Mesodermal cell (in vitro differentiated cells): ENCODE measurements around the gene SPATA13.

Experiments
- H3K27ac ChIP-seq: 2 replicates; pipeline ENCODE4 v1.7.0; 2013; ENCODE audit warnings: mild to moderate bottlenecking, low read depth, low read length, moderate library complexity; ENCODE audit not compliant: severe bottlenecking
- H3K36me3 ChIP-seq: 2 replicates; pipeline ENCODE4 v1.7.1; 2013; ENCODE audit warnings: mild to moderate bottlenecking, low read length, moderate library complexity; ENCODE audit not compliant: control insufficient read depth, insufficient read depth
- H3K4me1 ChIP-seq: one replicate; pipeline ENCODE4 v1.7.1; 2013; ENCODE audit warnings: mild to moderate bottlenecking, low read length; ENCODE audit not compliant: insufficient read depth, control insufficient read depth, poor library complexity, severe bottlenecking
- H3K4me3 ChIP-seq: 2 replicates; pipeline ENCODE4 v1.7.0; 2013; ENCODE audit warnings: low read length, control low read depth, mild to moderate bottlenecking; ENCODE audit not compliant: insufficient read depth, poor library complexity, severe bottlenecking; ENCODE audit errors: extremely low read depth
- H3K9me3 ChIP-seq: 2 replicates; pipeline ENCODE4 v1.7.1; 2013; ENCODE audit warnings: mild to moderate bottlenecking, low read length, moderate library complexity; ENCODE audit not compliant: control insufficient read depth
- WGBS, 2 experiments: methylation state at CpG; one replicate each; pipeline ENCODE4 v1.1.5; 2013; ENCODE audit warnings: missing lambda C conversion rate in 2 of 2; ENCODE audit not compliant: insufficient coverage in 2 of 2; 5-methylcytosine and 5-hydroxymethylcytosine counted together

SPATA13 gene

DNA sequence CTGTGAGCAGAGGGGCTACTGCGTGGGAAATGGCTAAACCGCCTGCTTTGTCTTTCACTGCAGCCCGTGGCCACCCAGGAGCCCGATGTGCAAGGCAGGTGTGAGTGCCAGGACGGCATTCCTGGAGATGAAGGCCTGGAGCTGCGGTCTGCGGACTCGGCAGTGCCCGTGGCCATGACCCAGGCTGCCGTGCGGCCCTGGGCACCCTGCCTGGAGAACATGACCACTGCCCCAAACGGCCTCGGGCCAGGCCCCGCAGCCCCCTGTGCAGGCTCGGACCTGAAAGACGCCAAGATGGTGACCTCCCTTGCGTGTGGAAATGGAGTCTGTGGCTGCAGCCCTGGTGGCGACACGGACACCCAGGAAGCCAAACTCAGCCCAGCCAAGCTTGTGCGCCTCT lies 62.2 kb downstream of the SPATA13 start:
- peaks cover 24% of the 10 kb centered on the region for H3K36me3 ChIP-seq
- WGBS, 2 experiments: 95 to 97% methylated on average over 17 to 20 of the region's 20 CpGs
- no peaks in the 10 kb centered on the region for H3K9me3 ChIP-seq
- H3K4me3 ChIP-seq: no peak overlapping the region
- H3K4me1 ChIP-seq: peaks cover 2% of the 10 kb centered on the region
- H3K27ac ChIP-seq: no peak overlapping the region

DNA sequence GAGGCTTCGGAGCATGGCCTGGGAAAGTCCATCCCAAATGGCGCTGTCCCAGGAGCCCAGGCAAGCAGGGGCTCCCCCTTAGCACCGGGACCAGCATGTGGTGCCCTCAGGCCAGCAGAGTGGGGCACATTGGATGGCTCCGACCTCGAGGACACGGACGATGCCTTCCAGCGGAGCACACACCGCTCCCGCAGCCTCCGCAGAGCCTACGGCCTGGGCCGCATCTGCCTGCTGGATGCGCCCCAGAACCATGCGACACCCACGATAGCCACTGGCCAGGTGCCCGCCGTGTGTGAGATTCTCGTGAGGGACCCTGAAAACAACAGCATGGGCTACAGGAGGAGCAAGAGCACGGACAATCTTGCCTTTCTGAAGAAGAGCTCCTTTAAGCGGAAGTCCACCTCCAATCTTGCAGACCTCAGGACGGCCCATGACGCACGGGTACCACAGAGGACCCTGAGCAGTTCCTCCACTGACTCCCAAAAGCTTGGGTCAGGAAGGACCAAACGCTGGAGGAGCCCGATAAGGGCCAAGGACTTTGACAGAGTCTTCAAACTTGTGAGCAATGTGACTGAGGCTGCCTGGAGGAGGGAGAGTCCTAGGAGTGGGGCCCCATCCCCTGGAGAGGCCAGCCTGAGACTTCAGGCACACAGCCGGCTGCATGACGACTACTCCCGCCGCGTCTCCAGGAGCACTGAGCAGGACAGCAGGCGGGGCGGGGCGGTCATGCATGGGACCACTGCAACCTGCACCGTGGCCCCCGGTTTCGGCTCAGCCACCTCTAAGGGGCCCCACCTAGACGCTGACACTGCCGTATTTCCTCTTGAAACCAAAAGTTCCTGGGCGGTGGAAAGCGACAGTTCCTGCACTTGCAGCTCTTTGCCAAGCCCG lies 63.1 kb downstream of the SPATA13 start:
- 91 to 97% methylated on average over 41 to 42 of the region's 42 CpGs for WGBS, 2 experiments
- Histone ChIP-seq H3K4me3 (no peak overlapping the region), H3K36me3 (peaks cover 24% of the 10 kb centered on the region), H3K4me1 (no peaks in the 10 kb centered on the region), H3K9me3 (no peaks in the 10 kb centered on the region), H3K27ac (no peak overlapping the region)

DNA sequence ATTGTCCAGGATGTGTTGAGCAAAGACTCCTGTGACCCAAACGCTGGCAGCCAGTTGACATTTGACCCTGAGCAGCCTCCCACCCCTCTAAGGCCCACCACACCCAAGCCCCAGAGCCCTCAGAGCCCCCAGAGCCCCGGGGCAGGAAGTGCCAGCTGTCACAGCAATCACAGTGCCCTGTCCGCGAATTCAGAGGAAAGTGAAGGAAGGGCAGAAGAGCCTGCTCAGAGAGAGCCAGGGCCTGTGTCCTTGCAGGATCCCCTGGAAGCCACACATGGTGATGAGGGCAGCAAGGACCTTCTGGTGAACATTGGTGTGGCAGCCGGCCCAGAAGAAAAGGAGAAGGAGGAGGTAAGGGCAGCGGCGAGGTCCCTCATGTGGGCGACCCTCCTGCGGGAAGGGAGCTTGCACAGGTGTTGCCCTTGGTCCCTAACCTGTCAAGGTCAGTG lies 63.7 kb downstream of the SPATA13 start:
- Histone ChIP-seq H3K36me3 (peaks cover 24% of the 10 kb centered on the region), H3K27ac (no peak overlapping the region), H3K4me1 (no peaks in the 10 kb centered on the region), H3K9me3 (no peaks in the 10 kb centered on the region), H3K4me3 (no peak overlapping the region)
- WGBS, 2 experiments: 92 to 98% methylated on average over 5 to 6 of the region's 9 CpGs

DNA sequence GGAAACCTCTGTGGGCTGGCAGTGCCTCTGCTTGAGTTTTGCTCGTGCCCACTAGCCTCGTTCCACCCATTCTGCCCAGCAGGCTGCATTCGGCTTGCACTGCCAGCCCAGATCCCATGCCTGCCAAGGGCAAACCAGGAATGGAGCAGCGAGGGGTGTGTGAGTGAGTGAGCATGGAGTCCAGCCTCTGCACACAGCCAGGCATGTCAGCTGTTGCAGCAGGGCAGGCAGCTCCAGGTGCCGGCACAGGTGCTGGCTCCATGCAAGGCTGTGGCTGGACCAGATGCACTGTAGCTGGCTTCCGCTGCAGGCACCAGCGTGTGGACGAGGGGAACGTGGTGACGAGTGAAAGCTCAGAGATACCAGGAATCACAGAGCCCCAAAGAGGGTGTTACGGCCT lies 64.5 kb downstream of the SPATA13 start:
- Histone ChIP-seq H3K4me3 (no peak overlapping the region), H3K27ac (no peak overlapping the region), H3K9me3 (no peaks in the 10 kb centered on the region), H3K4me1 (no peaks in the 10 kb centered on the region), H3K36me3 (peaks cover 24% of the 10 kb centered on the region)
- 95 to 96% methylated on average over 9 to 11 of the region's 11 CpGs for WGBS, 2 experiments

DNA sequence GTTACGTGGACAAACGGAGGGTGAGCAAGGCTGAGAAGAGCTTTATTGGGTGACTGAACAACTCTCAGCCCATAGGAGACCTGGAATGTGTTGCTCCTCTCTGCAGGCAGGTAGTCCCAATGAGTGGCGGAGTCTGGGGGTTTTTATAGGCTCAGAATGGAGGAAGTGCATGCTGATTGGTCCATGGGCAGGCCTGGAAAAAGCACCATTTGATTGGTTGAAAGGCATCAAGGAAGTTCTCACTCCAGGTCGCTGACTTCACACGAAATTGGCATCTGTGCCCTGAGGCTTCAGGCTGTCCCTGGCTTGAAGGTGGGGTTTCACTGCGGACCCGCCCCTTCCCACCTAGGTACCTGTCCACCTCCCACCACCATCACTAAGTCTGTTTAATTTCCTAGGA lies 65.4 kb downstream of the SPATA13 start:
- H3K27ac ChIP-seq: no peak overlapping the region
- H3K36me3 ChIP-seq: peaks cover 24% of the 10 kb centered on the region
- no peak overlapping the region for H3K4me3 ChIP-seq
- H3K4me1 ChIP-seq: no peaks in the 10 kb centered on the region
- H3K9me3 ChIP-seq: no peaks in the 10 kb centered on the region
- WGBS, 2 experiments: 86 to 87% methylated on average over 5 of the region's 7 CpGs

DNA sequence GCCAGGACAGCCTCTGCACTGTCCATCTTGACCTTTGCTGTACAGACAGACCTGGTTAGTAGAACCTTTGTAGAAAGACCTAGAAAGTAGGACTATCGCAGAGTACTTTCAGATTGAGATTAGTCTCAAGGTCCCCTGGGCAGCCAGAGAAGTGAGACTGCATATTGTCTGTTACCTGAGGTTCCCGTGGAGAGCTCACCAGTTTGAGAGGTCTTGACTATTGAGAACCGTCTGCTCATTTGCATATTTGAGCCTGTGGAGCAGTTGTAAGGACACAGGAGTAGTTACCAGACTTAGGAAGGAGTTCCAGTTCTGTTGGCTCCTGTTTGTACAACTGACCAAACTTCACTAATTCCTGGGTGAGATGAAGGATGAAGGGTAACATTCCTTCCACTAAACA lies 66.2 kb downstream of the SPATA13 start:
- 61 to 70% methylated on average over 3 of the region's 3 CpGs for WGBS, 2 experiments
- H3K27ac ChIP-seq: no peak overlapping the region
- H3K4me1 ChIP-seq: no peaks in the 10 kb centered on the region
- H3K36me3 ChIP-seq: peaks cover 24% of the 10 kb centered on the region
- no peak overlapping the region for H3K4me3 ChIP-seq
- no peaks in the 10 kb centered on the region for H3K9me3 ChIP-seq

DNA sequence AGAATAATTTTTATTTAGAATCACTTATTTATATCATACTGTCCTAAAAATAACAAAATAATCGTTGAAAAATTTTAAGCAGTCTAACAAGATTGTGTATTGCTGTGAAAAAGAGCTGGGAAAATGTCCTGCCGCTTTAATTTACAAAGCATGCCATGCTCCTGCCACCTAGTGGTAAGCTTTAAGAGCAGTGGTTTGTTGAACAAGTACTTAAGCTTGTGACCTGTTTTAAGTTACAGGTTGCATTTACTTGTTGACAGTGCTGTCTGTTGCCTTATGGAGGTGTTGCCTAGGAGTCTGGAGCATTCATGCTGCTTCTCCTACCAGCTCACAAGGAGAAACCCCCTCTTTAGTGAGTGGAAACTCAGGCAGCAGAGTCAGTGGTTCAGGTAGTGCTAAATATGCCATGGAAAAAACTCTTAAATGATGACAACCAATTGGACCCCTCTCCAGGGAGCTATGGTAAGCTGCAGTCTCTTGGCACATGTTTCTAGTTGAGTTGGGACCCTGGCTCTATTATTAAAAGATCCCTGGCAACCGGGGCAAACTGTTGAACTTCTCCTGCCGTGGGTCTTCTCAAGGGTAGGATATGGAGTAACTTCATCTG lies 68.4 kb downstream of the SPATA13 start:
- WGBS, 2 experiments: 47 to 52% methylated on average over 2 to 3 of the region's 4 CpGs
- Histone ChIP-seq H3K9me3 (no peaks in the 10 kb centered on the region), H3K4me1 (peaks cover 5% of the 10 kb centered on the region)

DNA sequence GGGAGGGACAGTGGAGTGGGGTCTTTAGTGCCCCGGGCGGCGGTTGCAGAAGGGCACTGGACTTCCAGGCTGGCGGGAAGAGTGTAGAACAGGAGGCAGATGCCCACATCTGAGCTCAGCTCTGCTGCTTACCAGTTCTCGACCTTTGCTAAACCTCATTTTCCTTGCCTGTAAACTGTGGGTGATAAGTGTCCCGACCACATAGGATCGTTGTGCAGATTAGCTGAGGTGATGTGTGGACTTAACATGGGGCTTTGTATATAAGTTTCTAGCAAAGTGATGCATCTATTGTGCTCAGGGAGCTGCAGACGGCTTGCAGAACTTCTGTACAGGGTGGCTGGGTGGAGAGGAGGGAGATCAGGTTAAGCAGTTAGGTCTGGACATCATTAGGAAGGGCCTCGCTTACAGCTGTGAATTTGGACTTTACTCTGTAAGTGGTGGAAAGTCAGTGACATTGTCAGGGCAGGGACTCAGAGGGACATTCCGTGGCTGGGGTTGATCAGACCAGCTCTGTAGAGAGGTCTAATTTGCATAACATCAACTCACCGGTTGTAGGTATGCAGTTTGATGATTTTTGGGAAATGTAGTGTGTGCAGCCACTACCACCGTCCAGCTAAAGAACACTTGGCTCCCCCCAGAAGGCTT lies 70.0 kb downstream of the SPATA13 start:
- Histone ChIP-seq H3K4me3 (no peak overlapping the region), H3K27ac (no peak overlapping the region), H3K36me3 (peaks cover 2% of the 10 kb centered on the region), H3K9me3 (no peaks in the 10 kb centered on the region), H3K4me1 (peaks cover 5% of the 10 kb centered on the region)
- WGBS, 2 experiments: 93 to 98% methylated on average over 9 to 10 of the region's 12 CpGs

More for the DNA sequence above, 68.4 kb downstream of the SPATA13 start:
- H3K27ac ChIP-seq: no peak overlapping the region
- peaks cover 15% of the 10 kb centered on the region for H3K36me3 ChIP-seq
- no peak overlapping the region for H3K4me3 ChIP-seq

DNA sequence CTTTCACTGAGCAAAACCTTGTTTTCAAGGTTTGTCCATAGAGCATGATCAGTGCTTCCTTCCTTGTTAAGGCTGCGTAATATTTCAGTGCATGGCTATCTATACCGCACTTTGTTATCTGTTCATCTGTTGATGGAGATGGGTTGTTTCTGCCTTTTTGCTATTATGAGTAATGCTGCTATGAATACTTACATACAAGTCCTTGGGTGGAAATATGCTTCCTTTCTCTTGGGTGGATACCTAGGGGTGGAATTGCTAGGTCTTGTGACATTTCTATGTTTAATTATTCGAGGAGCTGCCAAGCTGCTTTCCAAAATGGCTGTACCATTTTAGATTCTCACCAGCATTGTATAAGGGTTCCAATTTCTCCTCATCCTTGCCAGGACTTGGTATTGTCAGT lies 70.9 kb downstream of the SPATA13 start:
- peaks cover 5% of the 10 kb centered on the region for H3K4me1 ChIP-seq
- no peaks in the 10 kb centered on the region for H3K9me3 ChIP-seq
- no peak overlapping the region for H3K4me3 ChIP-seq
- no peaks in the 10 kb centered on the region for H3K36me3 ChIP-seq
- H3K27ac ChIP-seq: no peak overlapping the region
- WGBS, 2 experiments: no CpG with 5 or more reads among the region's 3 CpGs

DNA sequence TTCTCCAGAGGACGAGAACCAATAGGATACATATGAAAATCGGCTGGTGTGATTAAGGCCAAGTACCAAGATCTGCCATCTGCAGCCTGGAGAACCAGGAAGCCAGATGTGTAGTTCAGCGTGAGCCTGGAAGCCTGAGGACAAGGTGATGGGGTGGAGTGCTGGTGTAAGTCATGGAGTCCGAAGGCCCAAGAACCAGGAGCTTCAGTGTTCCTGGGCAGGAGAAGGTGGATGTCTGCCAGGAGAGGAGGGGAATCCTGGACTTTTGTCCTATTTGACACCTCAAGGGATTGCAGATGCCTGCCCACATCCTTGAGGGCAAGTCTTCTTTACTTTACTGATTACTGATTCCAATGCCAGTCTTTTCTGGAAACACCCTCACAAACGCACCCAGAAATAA lies 71.5 kb downstream of the SPATA13 start:
- Histone ChIP-seq H3K27ac (no peak overlapping the region), H3K9me3 (no peaks in the 10 kb centered on the region), H3K4me3 (no peak overlapping the region), H3K4me1 (peaks cover 5% of the 10 kb centered on the region), H3K36me3 (no peaks in the 10 kb centered on the region)
- WGBS, 2 experiments: 94 to 96% methylated on average over 5 of the region's 5 CpGs
